Activated T-cell treated with anti-CD3 and anti-CD28 coated beads, Interleukin-2, amount 50 U/mL, for 1 hour (primary cell): ENCODE measurements around the gene PRDM1.
"Not testable (repeated sequence)": the region's sequence is repeated elsewhere in the genome, so short reads cannot be mapped to it uniquely, and the experiment has no call there.

Experiments used
- DNase-seq: peaks from one replicate; pipeline ENCODE4 v3.0.0-alpha.2; 2020

Gene PRDM1

GRCh38 chr6:106142876-106143431 is 56.8 kb downstream of the PRDM1 start:
- no peak for DNase-seq

DNA sequence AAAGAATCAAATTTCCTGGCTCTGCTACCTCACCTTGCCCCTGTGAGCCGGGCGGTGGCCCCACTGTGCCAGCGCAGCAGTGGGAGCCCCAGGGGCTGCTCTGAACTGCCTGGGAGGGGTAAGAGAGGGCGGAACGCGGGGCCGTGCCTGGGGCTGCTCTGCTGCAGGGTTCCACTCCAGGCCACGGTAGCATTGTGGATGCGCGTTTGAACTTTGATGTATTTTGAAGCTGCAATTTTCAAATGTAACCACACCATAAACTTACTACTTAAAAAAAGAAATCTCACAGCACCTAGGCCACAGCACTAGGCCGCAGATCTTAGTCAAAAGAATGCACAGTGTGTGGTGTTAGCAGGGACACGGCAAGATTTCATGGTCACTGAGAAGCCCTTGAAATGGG is 57.5 kb downstream of the PRDM1 start:
- no peak for DNase-seq

GRCh38 chr6:106145144-106145543 is 59.0 kb downstream of the PRDM1 start:
- DNase-seq, result no peak

DNA sequence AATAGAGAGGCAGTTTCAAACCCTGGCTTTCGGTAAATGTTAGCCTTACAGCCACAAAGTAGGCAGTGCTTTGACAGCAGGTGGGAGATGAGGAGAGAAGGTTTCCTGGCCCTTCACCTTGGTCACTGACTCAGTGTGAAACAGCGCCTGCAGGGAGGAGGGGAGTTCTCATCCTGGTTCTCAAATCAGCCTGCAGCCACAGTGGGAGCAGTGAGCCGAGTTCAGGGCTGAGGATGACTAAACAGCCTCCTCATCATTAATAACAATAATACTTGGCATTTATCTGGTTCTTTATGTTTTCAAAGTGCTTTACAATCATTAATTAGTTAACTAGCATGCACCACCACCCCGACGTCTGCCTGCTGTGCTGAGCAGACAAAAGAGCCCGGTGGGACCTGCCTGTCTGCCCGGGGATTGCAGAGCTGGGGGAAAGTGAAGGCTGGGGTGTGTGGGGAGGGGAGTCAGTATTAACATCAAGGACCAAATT is 59.6 kb downstream of the PRDM1 start:
- DNase-seq, result no peak

GRCh38 chr6:106146852-106147351 is 60.8 kb downstream of the PRDM1 start:
- DNase-seq, result no peak

DNA sequence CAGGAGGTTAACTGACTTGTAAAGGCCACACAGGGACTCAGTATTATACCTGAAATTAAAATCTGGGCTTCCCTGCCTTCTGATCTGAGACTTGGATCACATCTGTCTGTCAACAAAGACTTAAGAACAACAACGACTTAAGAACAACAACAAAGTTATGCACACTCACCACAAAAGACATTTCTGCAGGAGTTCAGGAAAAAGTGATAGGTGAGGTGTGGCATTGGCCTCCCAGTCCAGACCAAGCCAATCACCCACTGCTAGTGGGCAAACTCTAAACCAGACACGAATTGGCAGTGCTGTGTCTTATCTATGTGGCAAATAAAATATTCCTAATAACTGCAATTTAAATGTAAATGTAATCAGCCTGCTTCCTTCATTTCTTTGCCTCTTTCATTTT is 61.3 kb downstream of the PRDM1 start:
- no peak for DNase-seq

- DNase-seq, result no peak
These were observed 63.4 kb downstream of the PRDM1 start for GRCh38 chr6:106149472-106150069.

DNA sequence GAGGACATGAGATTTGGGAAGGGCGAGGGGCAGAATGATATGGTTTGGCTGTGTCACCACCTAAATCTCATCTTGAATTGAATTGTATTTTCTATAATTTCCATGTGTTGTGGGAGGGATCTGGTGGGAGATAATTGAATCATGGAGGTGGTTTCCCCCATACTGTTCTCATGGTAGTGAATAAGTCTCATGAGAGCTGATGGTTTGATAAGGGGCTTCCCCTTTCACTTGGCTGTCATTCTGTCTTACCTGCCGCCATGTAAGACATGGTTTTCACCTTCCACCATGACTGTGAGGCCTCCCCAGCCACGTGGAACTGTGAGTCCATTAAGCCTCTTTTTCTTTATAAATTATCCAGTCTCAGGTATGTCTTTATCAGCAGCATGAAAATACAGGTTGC is 66.3 kb downstream of the PRDM1 start:
- not testable (repeated sequence) for DNase-seq

DNA sequence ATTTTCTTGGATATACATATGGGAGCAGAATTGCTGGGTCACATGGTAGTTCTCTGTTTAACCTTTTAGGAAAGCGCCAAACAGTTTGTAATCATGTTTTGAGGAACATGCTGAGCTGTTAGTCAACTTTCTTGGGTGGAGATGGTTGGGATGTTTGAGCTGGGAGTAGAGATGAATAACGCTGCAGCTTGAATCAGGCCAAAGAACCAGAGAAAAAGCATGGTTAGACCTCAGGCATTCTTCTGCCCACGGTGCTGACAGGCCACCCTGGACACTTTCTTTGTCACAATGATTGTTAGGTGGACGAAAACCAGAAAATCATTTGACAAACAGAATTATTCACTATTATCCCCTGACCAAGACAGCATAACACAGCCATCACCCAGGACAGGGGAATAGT is 66.8 kb downstream of the PRDM1 start:
- no peak for DNase-seq

GRCh38 chr6:106154326-106154725 is 68.2 kb downstream of the PRDM1 start:
- no peak for DNase-seq

- DNase-seq, result no peak
These were observed 69.2 kb downstream of the PRDM1 start for GRCh38 chr6:106155219-106155830.

- DNase-seq, result no peak
These were observed 70.3 kb downstream of the PRDM1 start for GRCh38 chr6:106156413-106156812.

- no peak for DNase-seq
These were observed 70.7 kb downstream of the PRDM1 start for GRCh38 chr6:106156863-106157262.

DNA sequence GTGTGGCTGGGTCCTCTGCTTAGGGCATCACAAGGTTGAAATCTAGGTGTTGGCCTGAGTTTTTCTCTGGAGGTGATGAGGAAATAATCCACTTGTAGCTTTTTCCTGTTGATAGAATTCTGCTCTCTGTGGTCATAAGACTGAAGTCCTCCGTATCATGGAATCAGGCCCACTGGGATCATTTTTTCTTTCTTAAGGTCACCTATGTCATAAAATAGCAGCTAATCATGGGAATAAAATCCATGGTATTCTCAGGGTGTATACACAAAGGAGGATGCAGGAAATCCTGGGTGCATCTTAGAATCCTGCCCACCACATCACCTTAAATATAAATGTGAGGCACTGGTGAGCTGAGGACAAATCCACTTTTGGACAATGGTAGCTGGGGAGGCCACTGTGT is 72.7 kb downstream of the PRDM1 start:
- no peak for DNase-seq
